A549 (cell line): Measurements from ENCODE around the gene LRIG1. TPM values are rescaled to one million over a fixed set of nuclear protein-coding genes. Genes with fewer than 3 reads are reported as not detected.

ENCODE experiments used
- ATAC-seq, 2 experiments: fragments of 200-7000 bp in 1 of 2; fragments of >200 bp in 1 of 2; cut with Nextera tagmentation in 1 of 2; cut with Tn5 transposase in 1 of 2; 3 replicates each; pipeline versions ENCODE4 v1.8.0 to v1.9.1; 2018 to 2020; ENCODE audit warnings: mild to moderate bottlenecking in 1 of 2, moderate library complexity in 1 of 2
- CTCF ChIA-PET: fragments of 300-600 bp; sonication (Branson Sonifier 250); formaldehyde crosslinking; extraction: SDS; loops from one replicate; lab custom pipeline; 2021; ENCODE audit warnings: antibody characterized with exemption, inconsistent platforms; lab: Yijun Ruan, JAX
- POLR2A ChIA-PET: fragments of 350-600 bp; formaldehyde crosslinking; extraction: SDS; loops from one replicate; lab custom pipeline; 2021; ENCODE audit warnings: antibody characterized with exemption, inconsistent platforms; lab: Yijun Ruan, JAX
- DNase-seq, 2 experiments: peaks; one replicate each; pipeline versions ENCODE4 v3.0.0 to v3.0.0-alpha.2; 2011 to 2016; ENCODE audit warnings: low read depth in 1 of 2, low spot score in 1 of 2
- FAIRE-seq: peaks from 2 replicates; lab custom pipeline; 2011; peaks lifted over from hg19 to GRCh38; lab: Jason Lieb, UNC
- H3K27ac ChIP-seq, 2 experiments: fragments of >200 bp; sonication (Bioruptor Twin); formaldehyde crosslinking; 3 replicates each; pipeline ENCODE4 v1.5.1; 2016 to 2017
- H3K4me1 ChIP-seq: fragments of >200 bp; sonication (Bioruptor Twin); formaldehyde crosslinking; 3 replicates; pipeline ENCODE4 v1.6.1; 2016
- H3K4me2 ChIP-seq: fragments of >200 bp; sonication (Bioruptor Twin); formaldehyde crosslinking; 3 replicates; pipeline ENCODE4 v1.6.1; 2016
- H3K4me3 ChIP-seq: fragments of >200 bp; sonication (Bioruptor Twin); formaldehyde crosslinking; 3 replicates; pipeline ENCODE4 v1.5.1; 2016
- H3K9me3 ChIP-seq: fragments of >200 bp; sonication (Bioruptor Twin); formaldehyde crosslinking; 3 replicates; pipeline ENCODE4 v1.6.1; 2016
- CBX2 ChIP-seq: fragments of 200-600 bp; sonication (generic); IDR thresholded peaks from 2 replicates; pipeline ENCODE4 v1.6.1; 2016; ENCODE audit warnings: low read depth, mild to moderate bottlenecking, borderline replicate concordance
- CTCF ChIP-seq: fragments of >200 bp; sonication (Bioruptor Twin); formaldehyde crosslinking; IDR thresholded peaks from 3 replicates; pipeline ENCODE4 v1.5.1; 2016
- ELK1 ChIP-seq: fragments of 150-350 bp; IDR thresholded peaks from 2 replicates; pipeline ENCODE4 v1.6.1; 2014; ENCODE audit warnings: low read depth, mild to moderate bottlenecking, low read length
- FOSB ChIP-seq: fragments of 250-450 bp; sonication (Bioruptor Pico); IDR thresholded peaks from 2 replicates; pipeline ENCODE4 v1.5.0; 2020; ENCODE audit warnings: mild to moderate bottlenecking, moderate library complexity
- FOXS1 ChIP-seq: fragments of 250-450 bp; sonication (Bioruptor Pico); IDR thresholded peaks from 2 replicates; pipeline ENCODE4 v1.5.0; 2020; ENCODE audit warnings: mild to moderate bottlenecking, moderate library complexity
- GATA3 ChIP-seq: IDR thresholded peaks from 2 replicates; pipeline ENCODE4 v1.6.1; 2012; ENCODE audit warnings: borderline replicate concordance
- HDAC2 ChIP-seq: fragments of 200-600 bp; sonication (generic); IDR thresholded peaks from 2 replicates; pipeline ENCODE4 v1.6.1; 2016
- HEYL ChIP-seq: fragments of 250-450 bp; sonication (Bioruptor Pico); IDR thresholded peaks from 2 replicates; pipeline ENCODE4 v1.8.0; 2021; ENCODE audit warnings: mild to moderate bottlenecking, moderate library complexity
- HOXA7 ChIP-seq: fragments of 250-450 bp; sonication (Bioruptor Pico); IDR thresholded peaks from 2 replicates; pipeline ENCODE4 v1.5.0; 2020; ENCODE audit warnings: mild to moderate bottlenecking, moderate library complexity
- HOXB13 ChIP-seq: fragments of 250-450 bp; sonication (Bioruptor Pico); IDR thresholded peaks from 2 replicates; pipeline ENCODE4 v1.5.0; 2020; ENCODE audit warnings: low read depth, mild to moderate bottlenecking, moderate library complexity
- HOXB5 ChIP-seq: fragments of 250-450 bp; sonication (Bioruptor Pico); IDR thresholded peaks from 2 replicates; pipeline ENCODE4 v1.5.0; 2020; ENCODE audit warnings: mild to moderate bottlenecking, moderate library complexity
- JUN ChIP-seq, 2 experiments: fragments of >200 bp; sonication (Bioruptor Twin); formaldehyde crosslinking; IDR thresholded peaks; 2 replicates in 1 of 2; 3 replicates in 1 of 2; pipeline ENCODE4 v1.6.1; 2016 to 2017
- JUNB ChIP-seq: fragments of >200 bp; sonication (Bioruptor Twin); formaldehyde crosslinking; IDR thresholded peaks from 2 replicates; pipeline ENCODE4 v1.6.1; 2016
- KDM1A ChIP-seq: fragments of 200-600 bp; sonication (generic); IDR thresholded peaks from 2 replicates; pipeline ENCODE4 v1.6.1; 2016; ENCODE audit warnings: low read depth, mild to moderate bottlenecking
- NPAS2 ChIP-seq: fragments of 250-450 bp; sonication (Bioruptor Pico); IDR thresholded peaks from 2 replicates; pipeline ENCODE4 v1.8.0; 2022; ENCODE audit warnings: mild to moderate bottlenecking, moderate library complexity, borderline replicate concordance
- PHF8 ChIP-seq: fragments of 200-600 bp; sonication (generic); IDR thresholded peaks from 2 replicates; pipeline ENCODE4 v1.6.1; 2016; ENCODE audit warnings: low read depth, mild to moderate bottlenecking, antibody characterized with exemption, moderate library complexity, borderline replicate concordance
- POLR2AphosphoS2 ChIP-seq: conservative IDR thresholded peaks from 2 replicates; pipeline ENCODE4 v1.6.1; 2012; ENCODE audit warnings: low read length, improper control_type of control experiment, inconsistent platforms
- RAD21 ChIP-seq, 2 experiments: fragments of >200 bp in 1 of 2; sonication (Bioruptor Twin) in 1 of 2; formaldehyde crosslinking in 1 of 2; IDR thresholded peaks in 1 of 2; conservative IDR thresholded peaks in 1 of 2; 2 replicates in 1 of 2; 3 replicates in 1 of 2; pipeline ENCODE4 v1.6.1; 2012 to 2018; ENCODE audit warnings: inconsistent platforms in 1 of 2
- RFX5 ChIP-seq: fragments of 450-650 bp; IDR thresholded peaks from 2 replicates; pipeline ENCODE4 v1.7.1; 2014; ENCODE audit warnings: antibody characterized with exemption, mild to moderate bottlenecking, moderate library complexity
- TFCP2L1 ChIP-seq: fragments of 250-450 bp; sonication (Bioruptor Pico); IDR thresholded peaks from 2 replicates; pipeline ENCODE4 v1.5.0; 2021; ENCODE audit warnings: mild to moderate bottlenecking
- ZC3H11A ChIP-seq: fragments of 450-650 bp; IDR thresholded peaks from 2 replicates; pipeline ENCODE4 v1.6.1; 2014; ENCODE audit warnings: antibody characterized with exemption, mild to moderate bottlenecking
- ZFP36 ChIP-seq: fragments of 450-650 bp; IDR thresholded peaks from 2 replicates; pipeline ENCODE4 v1.6.1; 2014; ENCODE audit warnings: borderline replicate concordance; ENCODE audit not compliant: partially characterized antibody
- ZNF302 ChIP-seq: fragments of 250-450 bp; sonication (Bioruptor Pico); IDR thresholded peaks from 2 replicates; pipeline ENCODE4 v1.9.0; 2021; ENCODE audit warnings: inconsistent platforms, mild to moderate bottlenecking, moderate library complexity
- ZSCAN20 ChIP-seq: fragments of 250-450 bp; sonication (Bioruptor Pico); IDR thresholded peaks from 2 replicates; pipeline ENCODE4 v1.8.0; 2022; ENCODE audit warnings: mild to moderate bottlenecking, moderate library complexity
- WGBS: methylation state at CpG from one replicate; pipeline ENCODE4 v1.1.6; 2017; ENCODE audit errors: missing lambda C conversion rate; 5-methylcytosine and 5-hydroxymethylcytosine counted together
- polyA plus RNA-seq, 4 experiments: library from polyadenylated mRNA; depleted of rRNA in 3 of 4; stranded (reverse); fragments of >200 nt; fragmentation: RNase III in 1 of 4; extraction: RNeasy Plus Mini Kit Qiagen cat#74134 plus additional on column Dnase treatment in 1 of 4; gene quantifications; 2 replicates in 3 of 4; 3 replicates in 1 of 4; pipeline ENCODE4 v1.2.3, GENCODE V29; 2011 to 2017
- TF ChIP-seq, protein P1 (sequence below): fragments of 200-600 bp; sonication (generic); IDR thresholded peaks from 2 replicates; pipeline ENCODE4 v1.6.1; 2016; ENCODE audit warnings: antibody characterized with exemption, mild to moderate bottlenecking, moderate library complexity
- TF ChIP-seq, protein P2 (sequence below): fragments of 250-450 bp; sonication (Bioruptor Pico); IDR thresholded peaks from 2 replicates; pipeline ENCODE4 v1.5.0; 2021; ENCODE audit warnings: mild to moderate bottlenecking, moderate library complexity, borderline replicate concordance

Gene LRIG1
- polyA plus RNA-seq, 2 of the 4 experiments (the other 2 are of a cell fraction) = 1.8 to 6.2 TPM

DNA sequence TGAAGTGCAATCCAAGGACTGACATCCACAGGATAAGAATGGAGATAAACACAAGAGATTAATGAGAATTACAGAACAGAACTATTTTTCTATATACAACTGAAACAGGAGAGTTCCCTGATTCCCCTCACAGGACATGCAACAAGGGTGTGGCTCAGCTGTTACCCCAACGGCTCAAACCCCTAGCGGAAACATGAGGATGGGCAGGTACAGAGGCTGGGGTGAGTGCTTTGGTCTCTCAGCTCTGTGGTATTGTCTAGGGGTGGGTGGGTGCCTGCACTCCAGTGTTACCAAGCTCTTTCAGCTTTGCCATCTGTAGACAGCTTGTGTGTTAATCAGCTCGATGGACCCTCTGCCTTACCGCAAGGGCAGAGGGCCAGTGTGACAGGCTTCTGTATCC lies 17.8 kb upstream of the LRIG1 start:
- no peak overlapping the region for H3K4me3 ChIP-seq
- CTCF ChIA-PET = no interaction called here
- POLR2A ChIA-PET = no interaction called here
- TF ChIP-seq RFX5 (no peak), ZFP36 (no peak)
- H3K4me2 ChIP-seq = no peak overlapping the region
- H3K9me3 ChIP-seq = no peaks in the 10 kb centered on the region
- DNase-seq (no peak), FAIRE-seq (no peak), ATAC-seq (no peak)
- 70% methylated on average over 4 of the region's 4 CpGs for WGBS
- H3K27ac ChIP-seq = no peak overlapping the region
- H3K4me1 ChIP-seq = no peaks in the 10 kb centered on the region

DNA sequence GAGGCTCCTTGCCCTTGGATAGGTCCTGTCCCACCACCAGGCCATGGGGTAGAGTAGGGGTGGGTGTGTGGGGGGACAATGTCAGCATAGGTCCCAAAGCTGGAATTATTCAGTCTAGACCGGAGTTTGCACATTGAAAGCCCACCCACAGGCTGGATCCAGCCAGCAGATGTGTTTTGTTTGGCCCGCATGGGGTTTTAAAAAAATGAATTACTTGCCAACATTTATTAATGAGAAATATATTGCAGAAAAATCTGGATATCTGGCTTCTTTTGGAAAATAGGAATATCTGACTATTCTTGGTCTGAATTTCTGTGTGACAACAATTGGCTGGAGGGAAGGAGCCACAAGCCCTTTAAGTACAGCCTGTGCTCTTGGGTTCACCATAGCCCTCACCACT lies 17.3 kb upstream of the LRIG1 start:
- H3K27ac ChIP-seq = no peak overlapping the region
- ATAC-seq (no peak), DNase-seq (no peak), FAIRE-seq (no peak)
- TF ChIP-seq POLR2AphosphoS2 (no peak), HOXA7 (CRISPR knock-in tag) (no peak), RAD21 (conservative IDR thresholded peaks at IDR 0.05 in 1 of 2, IDR thresholded peaks at IDR 0.05 in 1 of 2) (no peak), GATA3 (no peak), HEYL (no peak), JUNB (no peak), ZFP36 (no peak), HDAC2 (no peak), KDM1A (no peak), ELK1 (no peak), CBX2 (no peak), FOSB (no peak), FOXS1 (CRISPR knock-in tag) (no peak), PHF8 (no peak), NPAS2 (CRISPR knock-in tag) (no peak), JUN (IDR thresholded peaks at IDR 0.05) (no peak)
- TF ChIP-seq, protein P1, sequence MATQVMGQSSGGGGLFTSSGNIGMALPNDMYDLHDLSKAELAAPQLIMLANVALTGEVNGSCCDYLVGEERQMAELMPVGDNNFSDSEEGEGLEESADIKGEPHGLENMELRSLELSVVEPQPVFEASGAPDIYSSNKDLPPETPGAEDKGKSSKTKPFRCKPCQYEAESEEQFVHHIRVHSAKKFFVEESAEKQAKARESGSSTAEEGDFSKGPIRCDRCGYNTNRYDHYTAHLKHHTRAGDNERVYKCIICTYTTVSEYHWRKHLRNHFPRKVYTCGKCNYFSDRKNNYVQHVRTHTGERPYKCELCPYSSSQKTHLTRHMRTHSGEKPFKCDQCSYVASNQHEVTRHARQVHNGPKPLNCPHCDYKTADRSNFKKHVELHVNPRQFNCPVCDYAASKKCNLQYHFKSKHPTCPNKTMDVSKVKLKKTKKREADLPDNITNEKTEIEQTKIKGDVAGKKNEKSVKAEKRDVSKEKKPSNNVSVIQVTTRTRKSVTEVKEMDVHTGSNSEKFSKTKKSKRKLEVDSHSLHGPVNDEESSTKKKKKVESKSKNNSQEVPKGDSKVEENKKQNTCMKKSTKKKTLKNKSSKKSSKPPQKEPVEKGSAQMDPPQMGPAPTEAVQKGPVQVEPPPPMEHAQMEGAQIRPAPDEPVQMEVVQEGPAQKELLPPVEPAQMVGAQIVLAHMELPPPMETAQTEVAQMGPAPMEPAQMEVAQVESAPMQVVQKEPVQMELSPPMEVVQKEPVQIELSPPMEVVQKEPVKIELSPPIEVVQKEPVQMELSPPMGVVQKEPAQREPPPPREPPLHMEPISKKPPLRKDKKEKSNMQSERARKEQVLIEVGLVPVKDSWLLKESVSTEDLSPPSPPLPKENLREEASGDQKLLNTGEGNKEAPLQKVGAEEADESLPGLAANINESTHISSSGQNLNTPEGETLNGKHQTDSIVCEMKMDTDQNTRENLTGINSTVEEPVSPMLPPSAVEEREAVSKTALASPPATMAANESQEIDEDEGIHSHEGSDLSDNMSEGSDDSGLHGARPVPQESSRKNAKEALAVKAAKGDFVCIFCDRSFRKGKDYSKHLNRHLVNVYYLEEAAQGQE = no peak
- WGBS = 64% methylated on average over 2 of the region's 2 CpGs
- no peak overlapping the region for H3K4me3 ChIP-seq
- ChIA-PET CTCF (interaction anchor here (0.5 kb wide), 1 partner anchor 12 kb away, joined by 4 read pairs; no protein-coding TSS in a partner anchor), POLR2A (no interaction called here)
- no peaks in the 10 kb centered on the region for H3K9me3 ChIP-seq
- no peak overlapping the region for H3K4me2 ChIP-seq
- H3K4me1 ChIP-seq = no peaks in the 10 kb centered on the region

- Histone ChIP-seq H3K9me3 (no peaks in the 10 kb centered on the region), H3K4me2 (no peak overlapping the region), H3K27ac (no peak overlapping the region), H3K4me3 (no peak overlapping the region), H3K4me1 (no peaks in the 10 kb centered on the region)
- CTCF ChIA-PET = no interaction called here
- POLR2A ChIA-PET = no interaction called here
- 30% methylated on average over 2 of the region's 2 CpGs for whole genome bisulfite sequencing
- ATAC-seq = no peak
- FAIRE-seq = no peak
- DNase-seq = no peak
- no peak for TF ChIP-seq ZNF302 (CRISPR knock-in tag)
- no peak for TF ChIP-seq TFCP2L1 (CRISPR knock-in tag)
- TF ChIP-seq ELK1 = no peak
- TF ChIP-seq ZSCAN20 = no peak
- TF ChIP-seq HOXB13 (CRISPR knock-in tag) = no peak
- TF ChIP-seq, protein P2, sequence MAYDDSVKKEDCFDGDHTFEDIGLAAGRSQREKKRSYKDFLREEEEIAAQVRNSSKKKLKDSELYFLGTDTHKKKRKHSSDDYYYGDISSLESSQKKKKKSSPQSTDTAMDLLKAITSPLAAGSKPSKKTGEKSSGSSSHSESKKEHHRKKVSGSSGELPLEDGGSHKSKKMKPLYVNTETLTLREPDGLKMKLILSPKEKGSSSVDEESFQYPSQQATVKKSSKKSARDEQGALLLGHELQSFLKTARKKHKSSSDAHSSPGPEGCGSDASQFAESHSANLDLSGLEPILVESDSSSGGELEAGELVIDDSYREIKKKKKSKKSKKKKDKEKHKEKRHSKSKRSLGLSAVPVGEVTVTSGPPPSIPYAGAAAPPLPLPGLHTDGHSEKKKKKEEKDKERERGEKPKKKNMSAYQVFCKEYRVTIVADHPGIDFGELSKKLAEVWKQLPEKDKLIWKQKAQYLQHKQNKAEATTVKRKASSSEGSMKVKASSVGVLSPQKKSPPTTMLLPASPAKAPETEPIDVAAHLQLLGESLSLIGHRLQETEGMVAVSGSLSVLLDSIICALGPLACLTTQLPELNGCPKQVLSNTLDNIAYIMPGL (CRISPR knock-in tag) = no peak
- TF ChIP-seq ZC3H11A = no peak
- TF ChIP-seq HOXB5 = no peak
- no peak for TF ChIP-seq CTCF
- no peak for TF ChIP-seq HOXA7 (CRISPR knock-in tag)
Observed at GRCh38 chr3:66517241-66517640, 16.4 kb upstream of the LRIG1 start.
